ENCODE measurements around the gene RPF1. TPM values are rescaled to one million over a fixed set of nuclear protein-coding genes. Genes with fewer than 3 reads are reported as not detected.

The RPF1 gene
- total RNA-seq, 2 experiments from 2014 or later: 67.6 to 69.4 TPM

DNA sequence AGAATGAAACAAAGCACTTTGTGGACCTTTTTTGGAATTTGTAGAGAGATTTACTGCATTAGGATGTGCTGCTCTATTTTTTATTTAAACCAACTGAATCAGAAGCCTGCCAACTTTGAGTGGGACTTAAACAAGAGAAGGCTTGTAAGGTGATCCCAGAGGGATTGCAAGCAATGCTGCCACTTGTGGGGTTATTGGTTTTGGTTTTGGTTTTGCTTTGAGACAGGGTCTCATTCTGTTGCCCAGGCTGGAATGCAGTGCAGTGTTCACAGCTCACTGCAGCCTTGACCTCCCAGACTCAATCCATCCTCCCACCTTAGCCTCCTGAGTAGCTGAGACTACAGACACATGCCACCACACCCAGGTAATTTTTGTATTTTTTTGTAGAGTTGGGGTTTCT is 59.5 kb downstream of the RPF1 start:
- Histone ChIP-seq H3K4me3 (ENCODE audit: low read length) (no peak overlapping the region), H3K27ac (ENCODE audit: low read depth in 1 of 2, low read length in 2 of 2) (no peak overlapping the region), H3K36me3 (ENCODE audit: insufficient read depth, low read length) (peaks cover 11% of the 10 kb centered on the region), H3K27me3 (ENCODE audit: control insufficient read depth in 1 of 2, insufficient read depth in 2 of 2, low read length in 2 of 2) (no peaks in the 10 kb centered on the region), H3K9me3 (ENCODE audit: control insufficient read depth in 1 of 2, insufficient read depth in 1 of 2, low read length in 2 of 2) (no peaks in the 10 kb centered on the region), H3K4me1 (ENCODE audit: insufficient read depth, low read length) (no peaks in the 10 kb centered on the region)
- POLR2A ChIA-PET: interaction anchor here (1.0 kb wide), 1 partner anchor 36 kb away, joined by 4 read pairs; the partner anchor contains the start of gene CTBS
- intact Hi-C loops (cut with DNase I, micrococcal nuclease): no loop called here
- DNase-seq: no peak
- CTCF ChIA-PET: no interaction called here
- no peaks in the 10 kb centered on the region for H3K27me3 Mint-ChIP-seq
- H3K27ac Mint-ChIP-seq: no peak overlapping the region
- no peak for ATAC-seq (ENCODE audit: poor library complexity)
- H3K4me1 Mint-ChIP-seq (ENCODE audit: low read depth): peaks cover 4% of the 10 kb centered on the region
- TF ChIP-seq, protein P1, sequence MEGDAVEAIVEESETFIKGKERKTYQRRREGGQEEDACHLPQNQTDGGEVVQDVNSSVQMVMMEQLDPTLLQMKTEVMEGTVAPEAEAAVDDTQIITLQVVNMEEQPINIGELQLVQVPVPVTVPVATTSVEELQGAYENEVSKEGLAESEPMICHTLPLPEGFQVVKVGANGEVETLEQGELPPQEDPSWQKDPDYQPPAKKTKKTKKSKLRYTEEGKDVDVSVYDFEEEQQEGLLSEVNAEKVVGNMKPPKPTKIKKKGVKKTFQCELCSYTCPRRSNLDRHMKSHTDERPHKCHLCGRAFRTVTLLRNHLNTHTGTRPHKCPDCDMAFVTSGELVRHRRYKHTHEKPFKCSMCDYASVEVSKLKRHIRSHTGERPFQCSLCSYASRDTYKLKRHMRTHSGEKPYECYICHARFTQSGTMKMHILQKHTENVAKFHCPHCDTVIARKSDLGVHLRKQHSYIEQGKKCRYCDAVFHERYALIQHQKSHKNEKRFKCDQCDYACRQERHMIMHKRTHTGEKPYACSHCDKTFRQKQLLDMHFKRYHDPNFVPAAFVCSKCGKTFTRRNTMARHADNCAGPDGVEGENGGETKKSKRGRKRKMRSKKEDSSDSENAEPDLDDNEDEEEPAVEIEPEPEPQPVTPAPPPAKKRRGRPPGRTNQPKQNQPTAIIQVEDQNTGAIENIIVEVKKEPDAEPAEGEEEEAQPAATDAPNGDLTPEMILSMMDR (IDR thresholded peaks at IDR 0.05): no peak
- H3K36me3 Mint-ChIP-seq (ENCODE audit: low read depth): peaks cover 49% of the 10 kb centered on the region
- H3K4me3 Mint-ChIP-seq: no peak overlapping the region
- no peaks in the 10 kb centered on the region for H3K9me3 Mint-ChIP-seq

DNA sequence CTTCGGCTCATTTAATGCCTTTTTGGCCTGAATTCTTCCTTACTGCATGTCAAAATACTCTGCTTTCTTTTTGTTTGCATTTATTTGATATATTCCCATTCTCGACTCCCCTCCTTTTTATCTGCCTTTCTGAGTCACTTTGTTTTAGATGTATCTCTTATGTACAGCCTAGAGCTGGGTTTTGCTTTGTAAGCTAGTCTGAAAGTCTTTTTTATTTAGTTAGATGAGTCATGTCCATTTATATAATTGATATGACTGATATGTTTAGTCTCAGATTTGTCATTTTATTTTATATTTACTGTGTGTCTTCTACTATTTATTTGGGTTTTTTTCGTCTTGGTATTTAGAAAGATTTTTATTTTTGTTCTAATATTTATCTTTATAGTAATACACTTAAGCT is 60.9 kb downstream of the RPF1 start:
- no peak for DNase-seq
- H3K27me3 ChIP-seq (ENCODE audit: control insufficient read depth in 1 of 2, insufficient read depth in 2 of 2, low read length in 2 of 2): no peaks in the 10 kb centered on the region
- no peak overlapping the region for H3K27ac ChIP-seq (ENCODE audit: low read depth in 1 of 2, low read length in 2 of 2)
- ATAC-seq (ENCODE audit: poor library complexity): no peak
- intact Hi-C loops (cut with DNase I, micrococcal nuclease): no loop called here
- no peaks in the 10 kb centered on the region for H3K9me3 Mint-ChIP-seq
- no peaks in the 10 kb centered on the region for H3K27me3 Mint-ChIP-seq
- peaks cover 4% of the 10 kb centered on the region for H3K4me1 Mint-ChIP-seq (ENCODE audit: low read depth)
- POLR2A ChIA-PET: no interaction called here
- peaks cover 11% of the 10 kb centered on the region for H3K36me3 ChIP-seq (ENCODE audit: insufficient read depth, low read length)
- no peak overlapping the region for H3K4me3 ChIP-seq (ENCODE audit: low read length)
- CTCF ChIA-PET: no interaction called here
- no peak overlapping the region for H3K27ac Mint-ChIP-seq
- H3K4me3 Mint-ChIP-seq: no peak overlapping the region
- peaks cover 49% of the 10 kb centered on the region for H3K36me3 Mint-ChIP-seq (ENCODE audit: low read depth)
- H3K9me3 ChIP-seq (ENCODE audit: control insufficient read depth in 1 of 2, insufficient read depth in 1 of 2, low read length in 2 of 2): no peaks in the 10 kb centered on the region
- H3K4me1 ChIP-seq (ENCODE audit: insufficient read depth, low read length): no peaks in the 10 kb centered on the region
- TF ChIP-seq, protein P1 (IDR thresholded peaks at IDR 0.05): no peak

DNA sequence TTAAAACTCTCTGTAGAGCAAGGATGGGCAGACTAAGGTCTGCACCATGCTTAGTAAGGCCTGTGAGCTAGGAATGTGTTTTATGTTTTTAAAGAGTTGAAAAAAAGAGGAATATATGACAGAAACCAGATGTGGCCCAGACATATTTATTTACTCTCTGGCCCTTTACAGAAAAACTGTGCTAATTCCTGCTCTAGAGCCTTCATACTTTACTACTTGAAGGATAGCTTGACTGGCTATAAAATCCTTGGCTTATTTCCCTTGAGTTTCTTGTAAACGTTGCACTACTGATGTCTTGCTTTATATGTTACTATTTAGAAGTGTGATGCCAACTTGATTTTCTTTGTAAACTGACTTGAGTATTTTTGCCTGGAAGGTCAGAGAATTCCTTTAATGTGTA is 61.7 kb downstream of the RPF1 start:
- ChIA-PET CTCF (no interaction called here), POLR2A (no interaction called here)
- Mint-ChIP-seq H3K4me3 (no peak overlapping the region), H3K36me3 (ENCODE audit: low read depth) (peaks cover 49% of the 10 kb centered on the region), H3K4me1 (ENCODE audit: low read depth) (peaks cover 4% of the 10 kb centered on the region), H3K27me3 (no peaks in the 10 kb centered on the region), H3K27ac (no peak overlapping the region), H3K9me3 (no peaks in the 10 kb centered on the region)
- Histone ChIP-seq H3K4me3 (ENCODE audit: low read length) (no peak overlapping the region), H3K27ac (ENCODE audit: low read depth in 1 of 2, low read length in 2 of 2) (no peak overlapping the region), H3K9me3 (ENCODE audit: control insufficient read depth in 1 of 2, insufficient read depth in 1 of 2, low read length in 2 of 2) (no peaks in the 10 kb centered on the region), H3K4me1 (ENCODE audit: insufficient read depth, low read length) (no peaks in the 10 kb centered on the region), H3K36me3 (ENCODE audit: insufficient read depth, low read length) (peaks cover 11% of the 10 kb centered on the region), H3K27me3 (ENCODE audit: control insufficient read depth in 1 of 2, insufficient read depth in 2 of 2, low read length in 2 of 2) (no peaks in the 10 kb centered on the region)
- no peak for ATAC-seq (ENCODE audit: poor library complexity)
- intact Hi-C loops (cut with DNase I, micrococcal nuclease): no loop called here
- DNase-seq: no peak
- TF ChIP-seq, protein P1 (IDR thresholded peaks at IDR 0.05): no peak

Measured in CD4-positive, alpha-beta T cell (primary cell).